ENCODE data around the gene TRIM8.

Gene TRIM8

DNA sequence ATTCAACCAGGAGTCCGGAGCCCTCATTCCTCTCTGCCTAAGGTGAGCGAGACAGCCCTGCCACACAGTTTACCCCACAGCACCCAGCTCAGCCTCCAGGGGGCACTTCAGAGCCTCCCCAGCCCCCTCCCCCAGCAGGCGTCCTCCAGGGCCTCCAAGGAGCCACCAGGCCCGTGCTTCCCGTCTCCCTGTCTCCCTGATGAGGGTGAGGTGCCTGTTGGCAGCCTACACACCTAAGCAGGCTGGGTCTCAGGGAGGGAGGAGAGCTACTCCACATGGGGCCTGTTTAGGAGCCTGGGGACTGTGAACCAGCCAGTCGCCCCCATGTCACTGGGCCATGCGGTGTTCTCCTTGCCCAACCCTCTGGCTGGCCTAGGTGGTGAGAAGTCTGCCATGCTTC lies 28.9 kb upstream of the TRIM8 start:
- in situ Hi-C loops (cut with MboI; ENCODE audit: low sequenced_read_pairs), result no loop called here

DNA sequence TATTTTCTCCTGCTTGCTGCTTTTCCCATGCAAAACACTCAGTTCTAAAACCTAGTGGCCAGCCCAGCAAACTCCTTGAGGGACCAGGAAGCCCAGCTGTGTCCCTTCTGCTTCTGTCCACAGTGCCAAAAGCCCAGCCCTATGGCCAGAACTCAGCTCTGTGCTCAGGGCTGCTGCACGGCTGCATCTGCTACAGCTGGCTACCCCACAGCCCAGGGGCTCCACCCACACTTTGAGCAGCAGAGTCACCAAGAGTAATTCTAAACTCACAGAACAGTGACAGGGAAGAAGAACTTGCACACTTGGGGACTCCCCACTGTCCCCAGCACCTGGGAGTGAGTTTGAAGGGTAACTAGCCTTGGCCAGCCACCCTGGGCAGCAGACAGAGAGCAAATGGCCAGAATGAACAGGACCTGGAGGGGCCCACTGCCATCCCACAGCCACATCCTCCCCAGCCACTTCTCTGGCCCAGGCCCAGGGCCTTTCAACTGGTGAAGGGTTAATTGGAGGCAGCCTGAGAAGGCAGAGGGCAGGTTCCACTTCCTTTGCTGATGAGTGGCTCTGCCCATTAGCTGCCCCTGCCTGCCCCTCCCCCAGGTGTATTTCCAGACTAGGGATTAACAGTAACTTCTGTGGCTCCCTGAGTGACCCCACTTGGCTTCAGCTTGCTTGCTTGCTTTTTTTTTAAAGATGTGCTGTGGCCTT lies 28.1 kb upstream of the TRIM8 start:
- in situ Hi-C loops (cut with MboI; ENCODE audit: low sequenced_read_pairs), result no loop called here

DNA sequence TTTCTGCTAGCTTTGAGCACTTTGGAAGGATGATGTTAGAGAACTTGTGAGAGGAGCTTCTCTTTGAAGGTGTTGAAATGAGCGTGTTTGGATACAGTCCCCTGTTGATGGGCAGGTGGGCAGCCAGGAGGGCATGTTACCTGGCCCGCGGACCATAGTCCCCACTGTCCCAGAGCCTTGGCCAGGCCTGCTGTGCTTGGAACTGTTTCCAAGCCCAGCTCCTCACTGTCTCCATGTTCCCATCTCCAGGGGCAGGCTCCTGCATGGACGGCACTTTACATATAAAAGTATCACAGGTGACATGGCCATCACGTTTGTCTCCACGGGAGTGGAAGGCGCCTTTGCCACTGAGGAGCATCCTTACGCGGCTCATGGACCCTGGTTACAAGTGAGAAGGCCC lies 27.2 kb upstream of the TRIM8 start:
- in situ Hi-C loops (cut with MboI; ENCODE audit: low sequenced_read_pairs), result no loop called here

DNA sequence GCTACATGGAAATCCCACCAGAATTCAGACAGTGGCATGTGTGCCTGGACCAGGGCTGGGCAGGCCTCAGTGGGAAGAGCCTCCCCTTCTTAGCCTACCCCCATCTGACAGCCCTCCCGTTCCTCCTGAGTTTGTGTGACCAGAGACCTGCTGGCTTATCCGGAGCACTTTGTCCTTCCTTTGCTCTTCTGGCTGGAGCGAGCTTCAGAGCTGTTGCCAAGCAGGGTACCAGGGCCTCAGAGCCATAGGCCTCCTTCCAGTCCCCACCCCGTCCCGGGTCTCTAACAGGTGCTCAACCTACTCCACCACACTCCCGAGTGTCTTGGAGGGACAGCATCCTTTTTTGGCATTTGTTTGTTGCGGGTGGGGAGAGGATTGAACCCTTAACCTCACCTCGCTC lies 26.5 kb upstream of the TRIM8 start:
- in situ Hi-C loops (cut with MboI; ENCODE audit: low sequenced_read_pairs), result no loop called here

DNA sequence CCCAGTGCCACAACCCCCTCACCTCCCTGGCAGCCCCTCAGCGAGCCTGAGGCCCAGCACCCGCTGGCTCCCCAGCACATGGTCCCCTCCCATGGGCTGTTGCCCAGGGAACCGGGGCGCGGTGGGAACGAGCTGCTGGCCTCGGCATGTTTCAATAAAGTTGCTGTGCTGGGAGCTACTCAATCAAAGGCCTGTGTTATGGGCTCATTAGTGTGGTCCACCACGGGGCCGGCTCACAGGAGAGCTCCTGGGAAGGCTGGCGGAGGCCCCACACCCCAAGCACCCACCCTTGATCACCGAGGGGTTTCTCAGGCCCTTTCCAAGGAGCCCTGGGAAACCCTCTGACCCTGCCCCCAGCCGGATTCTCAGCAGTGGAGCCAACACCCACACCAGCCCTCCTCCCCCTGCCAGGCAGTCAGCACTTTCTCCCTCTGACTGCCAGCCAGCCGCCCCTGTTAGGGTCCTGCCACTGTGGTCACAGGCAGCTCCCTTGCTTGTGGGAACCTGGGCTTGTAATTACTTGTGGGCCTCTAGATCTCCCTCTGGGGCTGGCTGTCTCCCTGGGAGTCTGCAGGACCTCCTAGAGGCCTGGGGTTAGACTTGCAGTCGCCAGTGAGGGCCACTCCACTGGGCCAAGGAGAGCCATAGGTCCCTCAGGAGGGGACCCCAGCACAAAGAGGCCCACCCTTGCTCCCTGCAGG lies 24.8 kb upstream of the TRIM8 start:
- in situ Hi-C loops (cut with MboI; ENCODE audit: low sequenced_read_pairs), result no loop called here

DNA sequence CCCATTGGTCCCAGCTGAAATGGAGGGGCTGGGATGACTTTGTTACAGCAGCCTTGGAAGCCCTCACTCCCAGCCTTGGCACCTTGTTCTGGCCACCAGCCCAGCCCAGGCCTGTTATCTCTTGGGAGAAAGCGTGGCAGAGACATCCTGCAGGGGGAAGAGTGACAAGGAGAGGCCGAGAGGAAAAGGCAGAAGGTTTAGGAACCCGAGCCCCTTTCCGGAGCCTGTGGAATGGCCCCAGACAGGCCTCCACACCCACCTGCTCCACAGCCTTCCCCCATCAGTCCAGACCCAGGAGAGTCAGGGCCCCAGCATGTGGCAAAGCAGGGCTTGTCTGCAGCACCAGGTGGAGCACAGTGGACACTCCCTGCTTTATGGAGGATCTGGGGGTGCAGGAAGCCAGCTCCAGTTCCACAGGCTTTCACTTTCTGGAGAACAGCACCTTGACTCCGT lies 24.1 kb upstream of the TRIM8 start:
- in situ Hi-C loops (cut with MboI; ENCODE audit: low sequenced_read_pairs), result no loop called here

DNA sequence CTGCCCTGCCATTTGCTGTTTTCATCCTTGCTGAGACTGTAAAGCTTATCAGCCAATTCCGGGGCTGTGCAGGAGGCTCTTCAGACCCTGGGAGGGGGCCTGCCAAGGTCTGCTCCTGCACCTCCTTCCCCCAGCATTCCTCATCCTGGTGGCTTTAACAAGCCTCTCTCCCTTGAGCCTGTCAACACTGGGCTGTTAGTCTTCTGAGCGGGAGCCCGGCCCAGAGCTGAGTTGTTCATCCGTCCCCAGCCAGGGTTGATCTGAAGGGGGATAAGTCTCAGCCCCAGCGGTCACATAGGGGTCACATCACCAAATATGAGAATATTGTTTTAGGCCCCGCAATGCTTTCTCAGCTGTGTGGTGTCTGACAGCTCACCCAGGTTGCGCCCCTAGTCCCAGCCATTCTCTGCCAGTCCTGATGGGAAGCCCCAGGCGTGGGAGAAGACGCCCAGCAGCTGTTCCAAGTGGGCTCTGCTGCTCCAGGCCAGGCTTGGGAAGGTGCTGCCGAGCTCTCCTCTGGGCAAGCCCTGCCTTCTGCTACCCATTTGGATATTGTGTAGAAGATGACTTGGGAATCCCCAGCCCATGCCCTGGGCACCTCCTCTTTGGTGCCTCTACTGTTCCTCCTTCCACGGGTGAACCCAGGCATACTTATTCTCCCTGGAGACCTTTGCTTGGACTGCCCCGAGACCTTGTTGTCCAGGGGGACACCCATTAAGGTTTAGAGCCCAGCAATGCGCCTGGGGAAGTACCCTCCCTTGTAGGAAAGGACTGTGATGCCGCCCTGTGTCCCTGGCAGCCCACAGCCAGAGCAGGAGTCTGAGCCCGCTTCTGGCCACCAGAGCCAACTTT lies 23.5 kb upstream of the TRIM8 start:
- in situ Hi-C loops (cut with MboI; ENCODE audit: low sequenced_read_pairs), result no loop called here

DNA sequence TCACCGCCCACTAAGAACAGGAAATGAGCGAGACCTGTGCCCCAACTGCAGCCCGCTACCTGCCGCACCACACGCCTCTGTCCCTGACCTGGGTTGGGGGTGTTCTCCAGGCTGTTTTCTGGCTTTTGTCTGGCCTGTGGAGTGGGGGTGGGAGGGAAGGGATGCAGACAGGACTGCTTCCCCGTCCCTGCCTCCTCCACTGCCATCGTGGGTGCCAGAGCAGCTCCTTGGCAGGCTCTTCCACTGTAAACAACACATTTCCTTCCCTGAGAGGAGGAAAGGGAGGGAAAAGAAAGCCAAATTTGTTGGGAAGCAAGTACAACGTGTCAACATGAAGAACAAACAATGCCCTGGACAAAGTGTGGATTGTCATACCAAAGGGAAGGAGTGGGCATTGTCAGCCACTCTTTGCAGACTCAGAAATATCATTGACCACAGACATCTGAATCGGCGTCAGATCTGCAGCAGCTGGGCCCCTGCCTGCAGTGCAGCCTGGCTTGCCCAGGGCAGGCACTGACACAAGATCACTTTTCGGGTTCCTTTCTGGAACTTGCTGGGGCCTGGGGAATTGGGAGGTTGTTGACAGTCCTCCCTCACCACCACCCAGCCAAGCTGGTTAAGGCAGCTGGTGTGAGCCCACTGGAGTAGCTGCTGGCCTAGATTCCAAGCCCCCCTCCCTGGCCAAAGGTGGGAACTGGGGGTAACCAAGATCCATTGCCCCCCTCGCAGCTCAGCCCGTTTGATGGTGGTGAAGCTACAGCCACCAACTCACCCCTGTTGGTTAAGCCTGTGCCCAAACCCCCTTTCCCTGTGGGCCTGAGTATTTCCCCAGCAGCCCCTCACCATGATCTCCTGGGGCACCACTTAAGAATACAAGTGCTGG lies 22.6 kb upstream of the TRIM8 start:
- in situ Hi-C loops (cut with MboI; ENCODE audit: low sequenced_read_pairs), result no loop called here

DNA sequence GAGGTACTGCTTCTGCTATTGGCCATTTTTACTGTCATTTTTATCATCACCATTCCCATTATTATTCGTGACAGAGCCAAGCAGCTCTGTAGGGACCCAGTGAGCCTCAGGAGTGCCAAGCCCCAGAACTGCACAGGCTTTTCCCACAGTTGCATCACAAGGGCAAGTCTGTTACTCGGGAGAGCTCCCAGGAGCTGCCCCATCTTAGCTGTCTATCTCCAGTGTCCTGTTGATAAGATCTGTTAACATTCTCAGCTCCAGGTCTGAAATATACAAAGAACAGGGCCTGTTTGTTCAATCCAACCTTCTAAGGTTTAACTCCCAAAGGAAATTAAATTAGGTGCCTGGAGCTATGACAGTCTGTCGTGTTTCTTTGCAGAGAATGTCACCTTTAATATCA lies 20.2 kb upstream of the TRIM8 start:
- in situ Hi-C loops (cut with MboI; ENCODE audit: low sequenced_read_pairs), result no loop called here

DNA sequence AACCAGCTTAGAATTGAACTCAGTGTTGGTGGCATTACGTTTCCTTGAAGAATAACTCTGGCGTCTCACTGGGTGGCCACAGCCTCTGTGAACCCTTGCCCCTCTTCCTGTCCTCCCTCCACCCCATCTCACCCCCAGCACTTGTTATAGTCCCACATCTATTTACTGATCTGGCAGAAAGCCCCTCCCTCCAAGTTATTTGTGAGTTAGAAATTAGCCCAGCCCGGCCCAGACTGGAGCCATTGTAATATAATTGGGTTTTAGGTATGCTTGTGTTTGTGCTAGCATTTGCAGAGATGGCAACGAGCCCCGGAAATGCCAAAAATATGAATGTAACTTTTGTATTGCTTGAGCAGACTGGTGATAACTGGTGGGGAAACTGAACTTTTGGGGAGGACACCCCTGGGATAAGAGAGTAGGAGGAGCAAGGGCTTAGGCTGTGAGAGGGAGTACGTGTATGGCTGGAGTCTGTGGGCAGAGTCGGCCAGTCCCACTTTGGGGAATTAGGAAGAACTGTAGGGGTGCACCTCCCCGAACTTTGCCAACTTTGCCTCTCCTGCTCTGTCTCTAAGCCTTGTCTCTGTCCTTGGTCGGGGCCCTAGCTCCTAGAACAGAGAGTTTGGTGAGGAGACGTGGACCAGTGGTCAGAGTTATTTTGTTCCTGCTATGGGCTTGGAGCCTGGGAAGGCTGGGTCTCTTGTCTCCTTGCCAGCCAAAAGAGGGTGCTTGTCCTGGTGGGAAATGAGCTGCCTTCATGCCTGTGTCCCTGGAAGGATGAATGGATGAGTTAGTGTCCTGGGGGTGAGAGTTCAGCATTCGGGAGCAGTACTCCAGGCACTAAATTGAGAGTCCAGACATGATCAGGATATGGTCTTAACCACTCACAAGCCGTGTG lies 19.3 kb upstream of the TRIM8 start:
- in situ Hi-C loops (cut with MboI; ENCODE audit: low sequenced_read_pairs), result no loop called here

DNA sequence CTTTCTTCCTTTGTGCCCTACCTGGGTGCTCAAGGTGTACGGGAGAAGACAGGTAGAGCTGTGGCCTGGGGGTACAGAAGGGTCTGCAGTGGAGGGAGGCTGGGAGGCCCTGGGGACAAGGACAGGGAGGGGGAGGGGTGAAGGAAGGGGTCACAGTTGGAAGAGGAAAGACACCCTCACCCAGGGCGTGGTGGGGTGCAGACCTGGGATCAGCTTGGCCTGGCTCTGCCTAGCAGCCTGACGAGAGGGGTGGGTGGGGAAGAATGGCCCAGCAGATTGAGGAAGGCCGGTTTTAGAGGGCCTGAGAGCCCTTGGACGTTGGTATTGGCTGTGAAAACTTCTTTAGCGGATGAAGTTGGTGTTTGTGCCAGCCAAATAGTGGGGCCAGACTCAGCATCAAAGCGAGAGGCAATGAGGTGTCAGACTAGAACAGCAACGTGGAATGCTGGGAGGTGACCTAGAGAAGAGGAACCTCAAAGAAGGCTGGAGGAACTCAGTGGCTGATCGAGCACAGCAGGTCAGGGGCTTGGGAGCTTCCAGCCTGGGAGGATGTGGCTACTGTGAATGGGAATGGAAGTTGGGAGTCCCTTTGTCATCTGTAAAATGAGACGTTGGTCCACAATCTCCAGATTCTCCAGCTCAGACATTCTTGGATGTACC lies 18.1 kb upstream of the TRIM8 start:
- in situ Hi-C loops (cut with MboI; ENCODE audit: low sequenced_read_pairs), result no loop called here

DNA sequence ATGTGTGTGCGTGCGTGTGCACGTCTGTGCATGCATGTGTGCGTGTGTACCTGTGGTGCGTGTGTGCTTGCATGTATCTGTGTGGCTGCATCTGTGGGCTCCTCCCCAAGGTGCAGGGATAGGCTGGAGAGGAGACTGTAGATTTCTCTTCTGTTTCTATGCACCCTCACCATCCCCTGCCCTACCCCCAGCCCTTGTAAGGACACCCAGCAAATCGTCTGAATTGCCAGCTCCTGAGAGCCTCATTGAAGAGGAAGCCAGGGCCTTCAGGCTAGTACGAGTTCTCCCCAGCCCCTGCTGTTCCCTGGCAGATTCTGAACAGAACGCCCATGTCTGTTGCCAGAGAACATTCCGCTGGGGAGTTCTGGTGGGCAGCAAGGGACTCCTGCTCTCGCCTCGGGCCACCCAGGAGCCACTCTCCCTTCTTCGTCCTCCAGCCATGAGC lies 17.0 kb upstream of the TRIM8 start:
- in situ Hi-C loops (cut with MboI; ENCODE audit: low sequenced_read_pairs), result no loop called here

DNA sequence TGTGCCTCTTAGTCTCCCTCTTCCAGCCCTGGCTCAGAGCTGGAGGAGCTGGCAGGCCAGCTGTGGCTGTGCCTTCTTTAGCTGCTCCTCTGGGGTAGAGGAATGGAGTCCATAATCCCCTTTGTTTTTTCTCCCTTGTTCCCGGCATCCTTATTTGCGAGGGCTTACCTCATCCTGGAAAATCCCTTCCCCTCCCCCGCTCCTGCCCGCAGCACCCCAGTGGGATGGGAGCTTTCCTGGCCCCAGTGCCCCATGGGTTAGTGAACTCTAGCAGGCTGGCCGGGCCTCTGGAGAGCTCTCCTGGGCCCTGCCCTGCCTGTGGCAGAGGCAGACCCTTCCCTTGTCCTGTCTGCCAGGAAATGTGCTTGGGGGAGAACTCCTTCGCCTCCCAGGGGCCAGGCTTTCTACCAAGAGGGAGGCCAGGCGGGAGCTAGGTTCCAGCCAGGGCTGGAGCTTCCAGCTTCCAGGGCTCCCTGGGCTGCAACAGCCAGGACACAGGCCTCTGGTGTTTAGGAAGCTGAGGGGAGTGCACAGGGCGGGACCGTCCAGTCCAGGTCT lies 16.5 kb upstream of the TRIM8 start:
- in situ Hi-C loops (cut with MboI; ENCODE audit: low sequenced_read_pairs), result no loop called here

DNA sequence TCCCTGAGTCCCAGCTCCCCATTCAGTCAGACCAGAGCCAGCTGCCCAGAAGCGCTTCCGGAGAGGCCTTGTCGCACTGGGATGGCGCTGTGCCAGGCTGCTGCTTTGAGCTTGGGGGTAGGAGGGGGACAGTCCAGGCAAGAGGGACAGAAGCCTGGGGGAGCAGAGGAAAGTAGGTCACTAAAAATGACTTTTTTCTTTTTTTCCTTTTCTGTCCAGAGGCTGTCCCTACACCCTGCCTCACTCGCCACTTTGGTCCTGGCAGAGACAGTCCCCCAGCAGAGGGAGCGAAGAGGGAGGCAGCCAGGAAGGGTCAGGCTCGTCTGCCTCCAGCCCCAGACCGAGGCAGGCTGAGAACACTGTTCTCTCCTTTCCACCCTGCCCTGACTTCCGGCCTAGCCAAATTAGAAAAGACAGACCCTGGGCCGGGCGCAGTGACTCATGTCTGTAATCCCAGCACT lies 15.8 kb upstream of the TRIM8 start:
- in situ Hi-C loops (cut with MboI; ENCODE audit: low sequenced_read_pairs), result no loop called here

DNA sequence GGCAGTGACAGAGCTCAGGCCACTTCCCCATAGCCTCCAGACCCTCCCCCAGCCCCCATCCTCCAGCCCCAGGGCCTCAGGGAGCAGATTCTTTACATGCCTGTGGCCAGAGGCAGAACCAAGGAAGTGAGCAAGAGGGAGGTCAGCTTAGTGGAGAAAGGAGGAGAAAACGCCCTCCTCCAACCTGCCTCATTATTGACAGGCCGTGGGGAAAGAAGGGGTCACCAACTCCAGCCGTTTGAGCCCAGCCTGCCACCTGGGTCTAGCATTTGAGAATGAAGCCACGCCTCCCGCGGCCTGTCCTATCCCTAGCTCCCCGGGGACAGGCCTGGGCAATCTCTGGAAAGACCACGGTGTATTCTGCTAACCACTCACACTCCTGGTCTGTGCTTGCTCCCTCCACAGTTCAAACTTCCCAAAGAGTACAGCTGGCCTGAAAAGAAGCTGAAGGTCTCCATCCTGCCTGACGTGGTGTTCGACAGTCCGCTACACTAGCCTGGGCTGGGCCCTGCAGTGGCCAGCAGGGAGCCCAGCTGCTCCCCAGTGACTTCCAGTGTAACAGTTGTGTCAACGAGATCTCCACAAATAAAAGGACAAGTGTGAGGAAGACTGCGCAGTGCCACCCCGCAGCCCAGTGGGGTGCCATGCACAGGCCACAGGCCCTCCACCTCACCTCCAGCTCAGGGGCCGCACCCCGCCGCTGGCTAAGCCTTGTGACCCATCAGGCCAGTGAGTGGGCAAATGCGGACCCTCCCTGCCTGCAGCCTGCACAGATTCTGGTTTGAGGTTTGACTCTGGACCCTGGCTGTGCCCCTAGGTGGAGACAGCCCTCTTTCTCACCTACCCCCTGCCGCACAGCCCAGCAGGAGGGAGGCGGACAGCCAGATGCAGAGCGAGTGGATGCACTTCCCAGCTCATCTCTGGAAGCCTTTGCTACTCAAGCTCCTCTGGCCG lies 14.3 kb upstream of the TRIM8 start:
- in situ Hi-C loops (cut with MboI; ENCODE audit: low sequenced_read_pairs), result no loop called here

DNA sequence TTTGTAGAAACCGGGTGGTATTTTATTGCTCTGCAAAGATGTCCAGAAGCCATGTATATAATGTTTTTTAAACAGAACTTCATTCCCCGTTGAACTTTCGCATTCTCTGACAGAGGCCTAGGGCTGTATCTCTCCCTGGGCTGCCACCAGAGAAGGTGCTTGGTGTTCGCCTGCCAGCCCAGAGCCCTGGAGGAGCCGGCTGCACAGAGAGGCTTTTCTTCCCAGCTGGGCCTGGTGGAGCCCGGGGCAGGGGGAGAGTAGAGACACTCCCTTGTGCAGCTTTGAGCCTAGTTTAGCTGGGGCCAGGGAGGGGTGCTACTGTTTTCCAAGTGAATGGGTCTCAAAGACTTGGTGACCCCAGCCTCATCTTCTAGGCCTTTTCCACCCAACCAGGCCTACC lies 13.6 kb upstream of the TRIM8 start:
- in situ Hi-C loops (cut with MboI; ENCODE audit: low sequenced_read_pairs), result no loop called here

DNA sequence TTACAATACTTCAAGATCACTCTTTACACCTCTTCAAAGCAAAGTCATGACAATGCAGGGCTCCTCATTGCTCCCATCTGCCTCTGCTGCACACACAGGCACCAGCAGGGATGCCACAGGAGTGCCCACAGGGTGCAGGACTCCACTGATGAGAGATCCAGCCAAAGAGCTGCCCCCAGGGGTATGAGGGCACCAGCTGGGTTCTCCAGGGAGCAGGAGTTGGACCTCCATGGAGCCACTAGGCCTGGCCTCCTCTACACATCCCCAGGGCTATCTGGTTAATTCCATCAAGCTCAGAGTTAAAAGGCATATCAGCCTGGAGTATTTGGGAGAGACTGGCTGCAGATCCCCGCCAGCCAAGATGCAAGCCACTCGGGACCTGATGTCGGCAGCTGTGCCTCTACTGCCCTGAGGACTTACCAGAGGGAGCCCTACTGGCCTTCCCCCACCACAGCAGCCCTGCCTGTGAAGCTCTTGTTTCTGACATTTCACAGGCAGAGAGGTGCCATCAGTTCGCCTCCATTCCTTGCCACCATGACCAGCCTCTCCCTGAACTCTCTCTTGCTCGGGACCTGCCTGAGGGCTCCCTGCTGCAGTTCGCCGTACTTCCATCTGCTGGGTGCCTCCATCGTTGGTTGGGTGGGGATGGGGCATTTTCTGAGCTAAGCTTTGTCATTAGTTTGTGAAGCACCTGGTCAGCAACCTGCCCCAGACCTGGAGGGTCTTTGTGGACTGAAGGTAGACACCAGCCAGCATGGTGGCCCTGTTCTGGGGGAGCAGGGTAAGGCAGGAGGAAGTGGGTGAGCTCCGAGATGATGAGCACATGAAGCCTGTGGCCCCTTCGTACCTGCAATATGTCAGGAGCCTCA lies 12.5 kb upstream of the TRIM8 start:
- in situ Hi-C loops (cut with MboI; ENCODE audit: low sequenced_read_pairs), result no loop called here

Data from HL-60/S4 (cell line).